NCI-H1930 (cell line): ENCODE data around the gene DNAJC1.

ENCODE experiments used
- DNase-seq, 2 experiments: peaks; one replicate each; lab custom pipeline; 2025; lab: John Stamatoyannopoulos, UW

Gene DNAJC1

GRCh38 chr10:21759232-21759631, 244.3 kb downstream of the DNAJC1 start:
- no peak for DNase-seq

GRCh38 chr10:21758696-21759095, 244.8 kb downstream of the DNAJC1 start:
- no peak for DNase-seq

- no peak for DNase-seq
These were observed 245.3 kb downstream of the DNAJC1 start for GRCh38 chr10:21758239-21758638.

GRCh38 chr10:21757185-21757901, 246.2 kb downstream of the DNAJC1 start:
- no peak for DNase-seq

GRCh38 chr10:21756707-21757106, 246.8 kb downstream of the DNAJC1 start:
- DNase-seq: no peak

GRCh38 chr10:21754410-21755011, 249.0 kb downstream of the DNAJC1 start:
- DNase-seq: no peak

GRCh38 chr10:21753497-21754270, 249.8 kb downstream of the DNAJC1 start:
- no peak for DNase-seq

- no peak for DNase-seq
These were observed 251.9 kb downstream of the DNAJC1 start for GRCh38 chr10:21751341-21752310.

- DNase-seq: no peak
These were observed 253.1 kb downstream of the DNAJC1 start for GRCh38 chr10:21750424-21750823.

- no peak for DNase-seq
These were observed 253.7 kb downstream of the DNAJC1 start for GRCh38 chr10:21749788-21750187.

- no peak for DNase-seq
These were observed 255.7 kb downstream of the DNAJC1 start for GRCh38 chr10:21747809-21748208.

GRCh38 chr10:21746118-21746517, 257.4 kb downstream of the DNAJC1 start:
- DNase-seq: no peak

GRCh38 chr10:21744223-21744622, 259.3 kb downstream of the DNAJC1 start:
- no peak for DNase-seq

- no peak for DNase-seq
These were observed 260.7 kb downstream of the DNAJC1 start for GRCh38 chr10:21742740-21743412.

- DNase-seq: no peak
These were observed 262.5 kb downstream of the DNAJC1 start for GRCh38 chr10:21740989-21741388.

- DNase-seq: no peak
These were observed 266.4 kb downstream of the DNAJC1 start for GRCh38 chr10:21737106-21737505.

- DNase-seq: no peak
These were observed 269.8 kb downstream of the DNAJC1 start for GRCh38 chr10:21733710-21734109.

- no peak for DNase-seq
These were observed 271.3 kb downstream of the DNAJC1 start for GRCh38 chr10:21732067-21732772.

GRCh38 chr10:21728618-21729017, 274.9 kb downstream of the DNAJC1 start:
- no peak for DNase-seq

- no peak for DNase-seq
These were observed 275.9 kb downstream of the DNAJC1 start for GRCh38 chr10:21727452-21728168.
